OCI-LY3 (cell line): ENCODE results near the gene DDX50.
"Not testable (repeated sequence)": the region's sequence is repeated elsewhere in the genome, so short reads cannot be mapped to it uniquely, and the experiment has no call there.

Experiments
- H2AFZ ChIP-seq: fragments of 200-600, 300-600 bp; shearing (Covaris generic); 2 replicates; pipeline ENCODE4 v1.6.0; 2014; ENCODE audit warnings: antibody characterized with exemption, low read depth, low read length
- H3K27ac ChIP-seq: fragments of 200-600, 300-600 bp; sonication (generic); 2 replicates; pipeline ENCODE4 v1.5.1; 2014; ENCODE audit warnings: mild to moderate bottlenecking, low read length, moderate library complexity, mixed read lengths
- H3K27me3 ChIP-seq: fragments of 200-600, 300-600 bp; sonication (generic); 2 replicates; pipeline ENCODE4 v1.6.1; 2014; ENCODE audit warnings: low read depth, low read length, mixed read lengths
- H3K36me3 ChIP-seq: fragments of 200-600, 300-600 bp; sonication (generic); replicated peaks from 2 replicates; pipeline ENCODE3; 2014; ENCODE audit warnings: low read depth, low read length, mixed read lengths
- H3K4me1 ChIP-seq: fragments of 300-600, 200-600 bp; sonication (generic); 2 replicates; pipeline ENCODE4 v1.6.1; 2014; ENCODE audit warnings: low read length, mixed read lengths
- H3K4me2 ChIP-seq: fragments of 200-600, 300-600 bp; sonication (generic); 2 replicates; pipeline ENCODE4 v1.6.1; 2014; ENCODE audit warnings: low read length, mixed read lengths
- H3K4me3 ChIP-seq: fragments of 300-600, 200-600 bp; sonication (generic); 2 replicates; pipeline ENCODE4 v1.5.1; 2014; ENCODE audit warnings: antibody characterized with exemption, mild to moderate bottlenecking, low read length, moderate library complexity
- H3K79me2 ChIP-seq: fragments of 300-600, 200-600 bp; shearing (Covaris generic); 2 replicates; pipeline ENCODE4 v1.6.1; 2014; ENCODE audit warnings: mild to moderate bottlenecking, low read length, mixed read lengths
- H3K9ac ChIP-seq: fragments of 300-600, 200-600 bp; shearing (Covaris generic); 2 replicates; pipeline ENCODE4 v1.6.0; 2014; ENCODE audit warnings: mild to moderate bottlenecking, low read length, moderate library complexity
- H3K9me3 ChIP-seq: fragments of 200-600, 300-600 bp; shearing (Covaris generic); 2 replicates; pipeline ENCODE4 v1.6.1; 2014; ENCODE audit warnings: low read length, mixed read lengths; ENCODE audit not compliant: insufficient read depth
- H4K20me1 ChIP-seq: fragments of 200-600, 300-600 bp; sonication (generic); 2 replicates; pipeline ENCODE4 v1.6.1; 2016; ENCODE audit warnings: low read length, mixed read lengths; ENCODE audit not compliant: insufficient read depth
- CTCF ChIP-seq: fragments of 200-600, 300-600 bp; sonication (generic); IDR thresholded peaks from 2 replicates; pipeline ENCODE4 v1.5.1; 2014; ENCODE audit warnings: antibody characterized with exemption, low read length, low read depth
- EZH2phosphoT487 ChIP-seq: fragments of 200-600 bp; shearing (Covaris generic); IDR thresholded peaks from 2 replicates; pipeline ENCODE4 v1.6.1; 2018; ENCODE audit warnings: antibody characterized with exemption, mixed run types, low read depth

The DDX50 gene

GRCh38 chr10:68934994-68935393 is 33.9 kb downstream of the DDX50 start:
- no peaks in the 10 kb centered on the region for H3K79me2 ChIP-seq
- no peaks in the 10 kb centered on the region for H3K9me3 ChIP-seq
- no peaks in the 10 kb centered on the region for H3K4me1 ChIP-seq
- peaks cover 15% of the 10 kb centered on the region for H3K36me3 ChIP-seq
- H3K4me3 ChIP-seq = no peak overlapping the region
- H3K27me3 ChIP-seq = no peaks in the 10 kb centered on the region
- H3K9ac ChIP-seq = no peak overlapping the region
- H2AFZ ChIP-seq = no peak overlapping the region
- TF ChIP-seq CTCF = no peak
- no peak for TF ChIP-seq EZH2phosphoT487
- no peaks in the 10 kb centered on the region for H4K20me1 ChIP-seq
- H3K4me2 ChIP-seq = no peak overlapping the region
- no peak overlapping the region for H3K27ac ChIP-seq

- H3K27ac ChIP-seq = no peak overlapping the region
- H3K4me2 ChIP-seq = no peak overlapping the region
- H3K9me3 ChIP-seq = no peaks in the 10 kb centered on the region
- H3K36me3 ChIP-seq = peaks cover 8% of the 10 kb centered on the region
- no peak overlapping the region for H2AFZ ChIP-seq
- no peak overlapping the region for H3K9ac ChIP-seq
- no peaks in the 10 kb centered on the region for H3K4me1 ChIP-seq
- H4K20me1 ChIP-seq = no peaks in the 10 kb centered on the region
- TF ChIP-seq CTCF (no peak), EZH2phosphoT487 (no peak)
- H3K27me3 ChIP-seq = no peaks in the 10 kb centered on the region
- no peaks in the 10 kb centered on the region for H3K79me2 ChIP-seq
- no peak overlapping the region for H3K4me3 ChIP-seq
Measured at GRCh38 chr10:68938117-68938516, 37.0 kb downstream of the DDX50 start.

GRCh38 chr10:68938884-68939283 is 37.8 kb downstream of the DDX50 start:
- TF ChIP-seq CTCF (no peak), EZH2phosphoT487 (no peak)
- Histone ChIP-seq H3K9me3 (no peaks in the 10 kb centered on the region), H3K27me3 (no peaks in the 10 kb centered on the region), H3K4me3 (no peak overlapping the region), H3K4me1 (no peaks in the 10 kb centered on the region), H3K4me2 (no peak overlapping the region), H2AFZ (no peak overlapping the region), H3K79me2 (no peaks in the 10 kb centered on the region), H3K36me3 (peaks cover 8% of the 10 kb centered on the region), H3K9ac (no peak overlapping the region), H4K20me1 (no peaks in the 10 kb centered on the region), H3K27ac (no peak overlapping the region)

- H3K79me2 ChIP-seq, H3K4me3 ChIP-seq, H2AFZ ChIP-seq, H3K4me1 ChIP-seq, H3K4me2 ChIP-seq, H3K36me3 ChIP-seq, H3K27ac ChIP-seq, H3K27me3 ChIP-seq, H3K9me3 ChIP-seq, H4K20me1 ChIP-seq, H3K9ac ChIP-seq: not testable (repeated sequence)
Measured at GRCh38 chr10:68940917-68941316, 39.8 kb downstream of the DDX50 start.

GRCh38 chr10:68950598-68950997 is 49.5 kb downstream of the DDX50 start:
- Histone ChIP-seq H3K4me1 (peaks cover 3% of the 10 kb centered on the region; the same call in 1 of the 2 replicates), H3K27me3 (no peaks in the 10 kb centered on the region), H3K36me3 (peaks cover 14% of the 10 kb centered on the region), H3K27ac (no peak overlapping the region), H2AFZ (no peak overlapping the region), H3K9ac (no peak overlapping the region), H3K79me2 (peaks cover 8% of the 10 kb centered on the region; the same call in 1 of the 2 replicates), H3K4me3 (no peak overlapping the region), H3K4me2 (no peak overlapping the region), H4K20me1 (no peaks in the 10 kb centered on the region), H3K9me3 (no peaks in the 10 kb centered on the region)
- TF ChIP-seq CTCF (no peak), EZH2phosphoT487 (no peak)
